Calu3 (cell line): Measurements from ENCODE around the gene AMIGO2. TPM values are rescaled to one million over a fixed set of nuclear protein-coding genes. Genes with fewer than 3 reads are reported as not detected.

Experiments used
- BruUV-seq: library from RNA; stranded (reverse); fragments of 400-500 nt; replicated peaks from 2 replicates; lab custom pipeline; 2021; lab: Mats Ljungman, UMichigan
- CTCF ChIA-PET: fragments of 300-600 bp; sonication (Branson Sonifier 250); formaldehyde crosslinking; loops from one replicate; lab custom pipeline; 2022; ENCODE audit warnings: antibody characterized with exemption; lab: Charles Lee
- DNase-seq: peaks from one replicate; pipeline ENCODE4 v3.0.0; 2022
- H3K27ac Mint-ChIP-seq: one replicate; pipeline ENCODE4 v1.8.0; 2022; ENCODE audit warnings: mixed read lengths; ENCODE audit not compliant: unreplicated experiment
- H3K27me3 Mint-ChIP-seq: one replicate; pipeline ENCODE4 v1.8.0; 2022; ENCODE audit warnings: mixed read lengths; ENCODE audit not compliant: unreplicated experiment
- H3K36me3 Mint-ChIP-seq: one replicate; pipeline ENCODE4 v1.8.0; 2022; ENCODE audit warnings: mild to moderate bottlenecking, moderate library complexity, mixed read lengths; ENCODE audit not compliant: insufficient read depth, unreplicated experiment
- H3K4me1 Mint-ChIP-seq: one replicate; pipeline ENCODE4 v1.8.0; 2022; ENCODE audit warnings: mild to moderate bottlenecking, low read depth, mixed read lengths; ENCODE audit not compliant: unreplicated experiment
- H3K4me3 Mint-ChIP-seq: one replicate; pipeline ENCODE4 v1.8.0; 2022; ENCODE audit warnings: mild to moderate bottlenecking, low read depth, moderate library complexity, mixed read lengths; ENCODE audit not compliant: unreplicated experiment
- H3K9me3 Mint-ChIP-seq: one replicate; pipeline ENCODE4 v1.8.0; 2022; ENCODE audit warnings: low read depth, mixed read lengths; ENCODE audit not compliant: unreplicated experiment
- CTCF ChIP-seq: fragments of 200-600 bp; IDR thresholded peaks from one replicate; pipeline ENCODE4 v1.8.0; 2022; ENCODE audit warnings: antibody characterized with exemption; ENCODE audit not compliant: unreplicated experiment
- intact Hi-C: fragments of 100-400 bp; cut with micrococcal nuclease; formaldehyde crosslinking; loops from one replicate; pipeline ENCODE4 v1.10.0; 2022; ENCODE audit not compliant: unreplicated experiment
- total RNA-seq: library from RNA; stranded (reverse); gene quantifications from 2 replicates; pipeline ENCODE4 v1.2.3, GENCODE V29; 2022

AMIGO2 gene
- total RNA-seq, 1 experiment from 2014 or later, result 66.2 TPM

GRCh38 chr12:47102845-47103651 lies 23.3 kb upstream of the AMIGO2 start:
- Mint-ChIP-seq H3K4me3 (no peak overlapping the region), H3K36me3 (no peaks in the 10 kb centered on the region), H3K27me3 (no peaks in the 10 kb centered on the region), H3K4me1 (no peaks in the 10 kb centered on the region), H3K27ac (no peak overlapping the region), H3K9me3 (no peaks in the 10 kb centered on the region)
- no TSS peak for BruUV-seq
- CTCF ChIA-PET, result no interaction called here
- intact Hi-C loops, result no loop called here
- no peak for DNase-seq
- no peak for TF ChIP-seq CTCF

- Mint-ChIP-seq H3K4me3 (no peak overlapping the region), H3K27me3 (no peaks in the 10 kb centered on the region), H3K4me1 (peaks cover 3% of the 10 kb centered on the region), H3K36me3 (no peaks in the 10 kb centered on the region), H3K9me3 (no peaks in the 10 kb centered on the region), H3K27ac (no peak overlapping the region)
- intact Hi-C loops, result no loop called here
- no peak for DNase-seq
- no peak for TF ChIP-seq CTCF
- CTCF ChIA-PET, result no interaction called here
- no TSS peak for BruUV-seq
These were observed 22.6 kb upstream of the AMIGO2 start for GRCh38 chr12:47102406-47102805.

GRCh38 chr12:47100160-47100559 lies 20.4 kb upstream of the AMIGO2 start:
- Mint-ChIP-seq H3K27me3 (no peaks in the 10 kb centered on the region), H3K4me1 (peaks cover 17% of the 10 kb centered on the region)

GRCh38 chr12:47099610-47100009 lies 19.9 kb upstream of the AMIGO2 start:
- intact Hi-C loops, result no loop called here
- no peak overlapping the region for H3K4me3 Mint-ChIP-seq
- CTCF ChIA-PET, result no interaction called here
- peaks cover 5% of the 10 kb centered on the region for H3K36me3 Mint-ChIP-seq
- H3K9me3 Mint-ChIP-seq, result no peaks in the 10 kb centered on the region
- H3K27me3 Mint-ChIP-seq, result no peaks in the 10 kb centered on the region
- H3K27ac Mint-ChIP-seq, result no peak overlapping the region
- no peak for TF ChIP-seq CTCF
- peaks cover 23% of the 10 kb centered on the region for H3K4me1 Mint-ChIP-seq
- DNase-seq, result no peak
- no TSS peak for BruUV-seq

More at GRCh38 chr12:47100160-47100559, 20.4 kb upstream of the AMIGO2 start:
- no peak overlapping the region for H3K4me3 Mint-ChIP-seq
- no peak for TF ChIP-seq CTCF
- intact Hi-C loops, result no loop called here
- no peak for DNase-seq
- no peaks in the 10 kb centered on the region for H3K9me3 Mint-ChIP-seq
- H3K27ac Mint-ChIP-seq, result no peak overlapping the region
- no TSS peak for BruUV-seq
- peaks cover 5% of the 10 kb centered on the region for H3K36me3 Mint-ChIP-seq
- CTCF ChIA-PET, result no interaction called here
